HUDEP-2 (cell line): ENCODE results near the gene MGAM2.

Experiments
- DNase-seq, 76 experiments: peaks; one replicate each; lab custom pipeline; 2025; ENCODE audit not compliant: unreplicated experiment in 76 of 76; lab: John Stamatoyannopoulos, UW

MGAM2 gene

GRCh38 chr7:142257958-142258357, 146.4 kb downstream of the MGAM2 start, which contains the start of gene PRSS58:
Gene PRSS58, minus strand, starts transcription at chr7:142258058. Its CDS starts 351 bp downstream, at chr7:142257707.
- no peak for DNase-seq

GRCh38 chr7:142263598-142264380, 152.3 kb downstream of the MGAM2 start:
- no peak for DNase-seq
